WTC11 (cell line): ENCODE measurements around the gene PKN3. TPM values are rescaled to one million over a fixed set of nuclear protein-coding genes. Genes with fewer than 3 reads are reported as not detected.

ENCODE experiments used
- ATAC-seq: fragments of 200-7000 bp; cut with Tn5 transposase; 2 replicates; pipeline ENCODE4 v1.10.0; 2021; ENCODE audit warnings: mild to moderate bottlenecking, moderate library complexity
- CTCF ChIA-PET: fragments of 300-600 bp; sonication (Branson Sonifier 250); formaldehyde crosslinking; loops from one replicate; lab custom pipeline; 2021; ENCODE audit warnings: antibody characterized with exemption; lab: Charles Lee
- POLR2A ChIA-PET: fragments of 350-600 bp; sonication (Branson Sonifier 250); formaldehyde crosslinking; loops from one replicate; lab custom pipeline; 2021; ENCODE audit warnings: antibody characterized with exemption; lab: Charles Lee
- DNase-seq: peaks from one replicate; pipeline ENCODE4 v3.0.0; 2021; ENCODE audit warnings: low spot score
- H3K27ac Mint-ChIP-seq: 2 replicates; pipeline ENCODE4 v1.8.0; 2021; ENCODE audit warnings: mixed read lengths
- H3K27me3 Mint-ChIP-seq: 2 replicates; pipeline ENCODE4 v1.8.0; 2021; ENCODE audit warnings: low read depth, mild to moderate bottlenecking, moderate library complexity, mixed read lengths
- H3K36me3 Mint-ChIP-seq: 2 replicates; pipeline ENCODE4 v1.8.0; 2021; ENCODE audit warnings: mixed read lengths
- H3K4me1 Mint-ChIP-seq: 2 replicates; pipeline ENCODE4 v1.8.0; 2022; ENCODE audit warnings: mixed read lengths
- H3K4me3 Mint-ChIP-seq: 2 replicates; pipeline ENCODE4 v1.8.0; 2021; ENCODE audit warnings: mild to moderate bottlenecking, moderate library complexity, mixed read lengths
- H3K9me3 Mint-ChIP-seq: 2 replicates; pipeline ENCODE4 v1.8.0; 2021; ENCODE audit warnings: mixed read lengths
- AFF4 ChIP-seq: sonication (generic); formaldehyde crosslinking; IDR thresholded peaks from 2 replicates; pipeline ENCODE4 v1.8.1; 2023; ENCODE audit warnings: mild to moderate bottlenecking, missing genetic modification reagents, borderline replicate concordance
- AR ChIP-seq: fragments of 250-450 bp; sonication (Bioruptor Pico); IDR thresholded peaks from 2 replicates; pipeline ENCODE4 v1.9.0; 2021; ENCODE audit warnings: mild to moderate bottlenecking
- ARID4B ChIP-seq: sonication (generic); formaldehyde crosslinking; IDR thresholded peaks from 2 replicates; pipeline ENCODE4 v1.8.0; 2023; ENCODE audit warnings: missing genetic modification reagents, mild to moderate bottlenecking, borderline replicate concordance
- ATF3 ChIP-seq: sonication (generic); formaldehyde crosslinking; conservative IDR thresholded peaks from 2 replicates; pipeline ENCODE4 v1.8.1; 2022; ENCODE audit warnings: mild to moderate bottlenecking, missing genetic modification reagents
- CREM ChIP-seq: sonication (generic); formaldehyde crosslinking; IDR thresholded peaks from 2 replicates; pipeline ENCODE4 v1.8.1; 2022; ENCODE audit warnings: mild to moderate bottlenecking, missing genetic modification reagents, moderate library complexity
- CTCF ChIP-seq: fragments of 200-600 bp; IDR thresholded peaks from 2 replicates; pipeline ENCODE4 v1.8.0; 2022; ENCODE audit warnings: antibody characterized with exemption
- ESRRA ChIP-seq: sonication (generic); formaldehyde crosslinking; IDR thresholded peaks from 2 replicates; pipeline ENCODE4 v1.8.1; 2022; ENCODE audit warnings: mild to moderate bottlenecking, missing genetic modification reagents, borderline replicate concordance
- FOXP1 ChIP-seq: sonication (generic); formaldehyde crosslinking; IDR thresholded peaks from 2 replicates; pipeline ENCODE4 v1.8.0; 2022; ENCODE audit warnings: missing genetic modification reagents, mild to moderate bottlenecking, moderate library complexity, borderline replicate concordance
- GABPB1 ChIP-seq: sonication (generic); formaldehyde crosslinking; IDR thresholded peaks from 2 replicates; pipeline ENCODE4 v1.8.1; 2023; ENCODE audit warnings: mild to moderate bottlenecking, missing genetic modification reagents
- JAZF1 ChIP-seq: fragments of 250-450 bp; sonication (Bioruptor Pico); IDR thresholded peaks from 2 replicates; pipeline ENCODE4 v1.9.0; 2021; ENCODE audit warnings: moderate library complexity, mild to moderate bottlenecking, inconsistent platforms
- JUN ChIP-seq: sonication (generic); formaldehyde crosslinking; IDR thresholded peaks from 2 replicates; pipeline ENCODE4 v1.8.0; 2023; ENCODE audit warnings: mild to moderate bottlenecking, missing genetic modification reagents
- NFE2L1 ChIP-seq: sonication (generic); formaldehyde crosslinking; IDR thresholded peaks from 2 replicates; pipeline ENCODE4 v1.8.1; 2023; ENCODE audit warnings: missing genetic modification reagents
- RORB ChIP-seq: fragments of 250-450 bp; sonication (Bioruptor Pico); IDR thresholded peaks from 2 replicates; pipeline ENCODE4 v1.9.0; 2021; ENCODE audit warnings: mild to moderate bottlenecking
- SOX15 ChIP-seq: fragments of 250-450 bp; sonication (Bioruptor Pico); IDR thresholded peaks from 2 replicates; pipeline ENCODE4 v1.9.0; 2021; ENCODE audit warnings: mild to moderate bottlenecking
- TEAD4 ChIP-seq: sonication (generic); formaldehyde crosslinking; IDR thresholded peaks from 2 replicates; pipeline ENCODE4 v1.8.0; 2022; ENCODE audit warnings: mild to moderate bottlenecking, missing genetic modification reagents
- ZBTB21 ChIP-seq: sonication (generic); formaldehyde crosslinking; IDR thresholded peaks from 2 replicates; pipeline ENCODE4 v1.8.1; 2023; ENCODE audit warnings: mild to moderate bottlenecking, missing genetic modification reagents, borderline replicate concordance
- ZNF232 ChIP-seq: sonication (generic); formaldehyde crosslinking; IDR thresholded peaks from 2 replicates; pipeline ENCODE4 v1.8.0; 2022; ENCODE audit warnings: mild to moderate bottlenecking, missing genetic modification reagents
- ZNF317 ChIP-seq: sonication (generic); formaldehyde crosslinking; IDR thresholded peaks from 2 replicates; pipeline ENCODE4 v1.8.1; 2023; ENCODE audit warnings: low read depth, mild to moderate bottlenecking, moderate library complexity, missing genetic modification reagents, borderline replicate concordance
- ZNF423 ChIP-seq: fragments of 250-450 bp; sonication (Bioruptor Pico); IDR thresholded peaks from 2 replicates; pipeline ENCODE4 v2.1.2; 2022; ENCODE audit warnings: mild to moderate bottlenecking, moderate library complexity
- ZNF425 ChIP-seq: fragments of 250-450 bp; sonication (Bioruptor Pico); conservative IDR thresholded peaks from 2 replicates; pipeline ENCODE4 v1.9.0; 2021; ENCODE audit warnings: mild to moderate bottlenecking
- total RNA-seq: library from RNA; stranded (reverse); gene quantifications from 3 replicates; pipeline ENCODE4 v1.2.3, GENCODE V29; 2021

Gene PKN3
- total RNA-seq, 1 experiment from 2014 or later, result 24.1 TPM

- Mint-ChIP-seq H3K36me3 (peaks cover 5% of the 10 kb centered on the region; the same call in 1 of the 2 replicates), H3K27ac (peak overlapping the region; percentile 61; the same call in 1 of the 2 replicates)
- POLR2A ChIA-PET, result interaction anchor here (1.7 kb wide), 1 partner anchor 8 kb away, joined by 7 read pairs; the partner anchor contains the start of gene ZDHHC12
These were observed 30.3 kb downstream of the PKN3 start for GRCh38 chr9:128732576-128732975.

More at GRCh38 chr9:128732576-128732975, 30.3 kb downstream of the PKN3 start:
- Mint-ChIP-seq H3K27me3 (no peaks in the 10 kb centered on the region), H3K4me3 (no peak overlapping the region), H3K4me1 (peaks cover 6% of the 10 kb centered on the region), H3K9me3 (no peaks in the 10 kb centered on the region)
- TF ChIP-seq AFF4 (CRISPR knock-in tag) (no peak), ATF3 (CRISPR knock-in tag) (no peak), CTCF (no peak), ZBTB21 (CRISPR knock-in tag) (no peak), ARID4B (CRISPR knock-in tag) (no peak), JAZF1 (CRISPR knock-in tag) (no peak), RORB (CRISPR knock-in tag) (no peak), SOX15 (CRISPR knock-in tag) (no peak), GABPB1 (CRISPR knock-in tag) (no peak), CREM (no peak), ZNF425 (CRISPR knock-in tag) (no peak), JUN (no peak), ZNF317 (CRISPR knock-in tag) (no peak), ZNF232 (CRISPR knock-in tag) (no peak), AR (no peak), FOXP1 (no peak), NFE2L1 (CRISPR knock-in tag) (no peak), TEAD4 (CRISPR knock-in tag) (no peak), ZNF423 (CRISPR knock-in tag) (no peak), ESRRA (CRISPR knock-in tag) (no peak)
- CTCF ChIA-PET, result interaction anchor here (0.6 to 3.3 kb wide), 31 partner anchors 8 to 294 kb away, joined by 3 to 43 read pairs (median 5); partner anchors contain the start of genes ENDOG, PHYHD1, PKN3 and SPOUT1
- ATAC-seq (no peak), DNase-seq (no peak)
